Omental fat pad (tissue), 4 donors: ENCODE data around the gene SELPLG. TPM values are rescaled to one million over a fixed set of nuclear protein-coding genes. Genes with fewer than 3 reads are reported as not detected.

Experiments used
- ATAC-seq: fragments of 150-250 bp; one replicate; pipeline ENCODE4 v1.9.1; 2016; ENCODE audit warnings: mild to moderate bottlenecking, moderate library complexity; ENCODE audit not compliant: low FRiP score
- DNase-seq: peaks from one replicate; pipeline ENCODE4 v3.0.0-alpha.2; 2019; ENCODE audit warnings: low spot score
- CTCF ChIP-seq, 3 donors: fragments of 450-650 bp; IDR thresholded peaks; one replicate each; pipeline ENCODE4 v1.5.1; 2016 to 2017; ENCODE audit warnings: antibody characterized with exemption in 3 of 3, mild to moderate bottlenecking in 3 of 3, moderate library complexity in 2 of 3
- small RNA-seq: library from RNA; depleted of rRNA; stranded (forward); fragments of <200 nt; gene quantifications from one replicate; pipeline ENCODE3, GENCODE V24; 2016
- total RNA-seq, 4 donors: library from RNA; depleted of rRNA; stranded (reverse); fragments of >200 nt; gene quantifications; one replicate each; pipeline ENCODE4 v1.1.0, GENCODE V29; 2016

SELPLG gene
- total RNA-seq, 4 donors from 2014 or later: 12.4 to 45.6 (median 18.3) TPM

DNA sequence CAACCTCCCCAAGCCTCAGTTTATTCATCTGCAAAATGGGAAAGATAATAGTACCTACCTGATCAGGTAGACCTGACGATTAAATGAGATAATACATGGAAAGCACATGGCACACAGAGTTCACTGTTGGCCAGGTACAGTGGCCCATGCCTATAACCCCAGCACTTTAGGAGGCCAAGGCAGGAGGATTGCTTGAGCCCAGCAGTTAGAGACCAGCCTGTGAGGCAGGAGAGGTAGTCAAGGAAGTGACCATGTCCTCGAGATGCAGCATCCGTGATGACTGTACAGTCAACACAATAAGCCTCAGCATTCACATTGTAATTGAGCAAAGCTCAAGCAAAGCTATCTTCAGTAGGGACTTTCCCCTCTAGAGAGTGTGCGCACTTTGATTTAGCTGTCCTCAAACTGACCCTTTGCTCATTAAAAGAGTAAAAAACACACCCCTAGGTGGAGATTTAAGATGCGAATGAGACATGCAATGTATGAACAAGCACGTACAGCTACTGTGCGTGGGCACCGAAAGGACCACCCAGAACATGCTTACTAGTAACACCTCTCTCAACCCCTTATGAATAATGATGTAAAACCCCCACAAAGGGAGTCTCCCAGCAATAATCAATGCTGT lies 61.4 kb downstream of the SELPLG start:
- no peak for TF ChIP-seq CTCF (IDR thresholded peaks at IDR 0.05)
- DNase-seq (no peak), ATAC-seq (no peak)

Small RNA genes lying within 50 kb of the gene (small RNA-seq; reads per million reads assigned to genes)
- not detected for gene RNU7-169P

Other genes starting within 250 kb of the SELPLG start
- 10 to 100 TPM in 1 of 4 donors, 1 to 10 TPM in 3; 6.6 to 10.6 (median 9.5) TPM for gene FICD, start 118.6 kb downstream of the SELPLG start, total RNA-seq
- gene SART3, start 72.7 kb downstream of the SELPLG start, total RNA-seq: 10 to 100 TPM; 37.7 to 87.8 (median 60.4) TPM
- 100 to 1,000 TPM; 148 to 260 (median 187) TPM for gene ISCU, start 71.3 kb downstream of the SELPLG start, total RNA-seq
- gene TMEM119, start 35.8 kb downstream of the SELPLG start, total RNA-seq: 10 to 100 TPM in 2 of 4 donors, 1 to 10 TPM in 2; 3.1 to 28.8 (median 8.8) TPM
- 100 to 1,000 TPM; 100 to 273 (median 154) TPM for gene CORO1C, start 97.6 kb upstream of the SELPLG start, total RNA-seq
- 10 to 100 TPM; 16.4 to 26.5 (median 22.0) TPM for gene SSH1, start 223.7 kb upstream of the SELPLG start, total RNA-seq
- gene DAO, start 246.2 kb upstream of the SELPLG start, total RNA-seq: not detected